ENCODE measurements around the gene SOX5. TPM values are rescaled to one million over a fixed set of nuclear protein-coding genes. Genes with fewer than 3 reads are reported as not detected.

SOX5 gene
- total RNA-seq, 1 experiment from 2014 or later: 3.1 TPM

DNA sequence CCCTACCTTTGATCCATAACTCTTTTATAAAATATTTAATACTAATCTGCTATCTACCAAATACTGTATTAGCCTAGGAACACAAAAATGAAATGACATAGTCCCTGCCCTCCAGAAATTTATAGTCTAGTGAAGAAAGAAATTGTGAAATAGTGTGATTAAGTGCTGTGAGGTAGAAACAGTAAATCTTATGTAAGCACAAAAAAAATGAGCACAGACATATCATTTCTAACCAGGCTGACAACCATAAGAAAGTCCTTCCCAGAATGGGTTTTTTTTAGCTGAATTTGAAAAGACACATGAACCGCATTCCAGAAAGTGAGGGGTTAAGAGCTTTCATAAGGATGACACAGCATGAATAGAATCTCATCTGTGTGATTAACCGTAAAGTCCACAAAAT lies 145.9 kb downstream of the SOX5 start:
- Histone ChIP-seq H4K5ac (ENCODE audit: insufficient read length, low read depth, low read length) (no peak overlapping the region), H2BK120ac (ENCODE audit: low read depth, low read length, poor library complexity, severe bottlenecking) (no peak overlapping the region), H4K20me1 (ENCODE audit: control insufficient read depth, insufficient read depth, insufficient read length) (no peaks in the 10 kb centered on the region), H3K4me2 (ENCODE audit: insufficient read depth, insufficient read length, low read length) (no peak overlapping the region), H2AK5ac (ENCODE audit: insufficient read length, low read length) (no peak overlapping the region), H3K14ac (ENCODE audit: insufficient read depth, low read length) (no peak overlapping the region), H2BK15ac (ENCODE audit: low read depth, low read length) (no peak overlapping the region), H3K27me3 (ENCODE audit: insufficient read depth, low read length) (no peaks in the 10 kb centered on the region), H3K23ac (ENCODE audit: insufficient read length, low read depth, low read length) (no peak overlapping the region), H3K23me2 (ENCODE audit: insufficient read length, low read depth, low read length, poor library complexity, severe bottlenecking) (no peaks in the 10 kb centered on the region), H3K79me2 (ENCODE audit: insufficient read depth, low read length) (no peaks in the 10 kb centered on the region), H4K91ac (ENCODE audit: insufficient read length, low read depth, low read length) (no peak overlapping the region), H3T11ph (ENCODE audit: low read length) (no peak overlapping the region), H4K8ac (replicated peaks; ENCODE audit: insufficient read length, low read depth, low read length) (no peak overlapping the region), H2BK5ac (ENCODE audit: insufficient read length, low read length) (no peak overlapping the region), H3K79me1 (ENCODE audit: insufficient read depth, low read depth, low read length, poor library complexity, severe bottlenecking) (no peaks in the 10 kb centered on the region), H2AFZ (ENCODE audit: low read length) (no peak overlapping the region), H3K4me1 (ENCODE audit: insufficient read depth, low read length) (no peaks in the 10 kb centered on the region; the same call in 1 of the 2 replicates), H3K18ac (ENCODE audit: insufficient read length, low read depth, low read length) (no peak overlapping the region), H3K4ac (ENCODE audit: low read depth, low read length) (no peak overlapping the region), H3K9me3 (ENCODE audit: control insufficient read depth, low read depth, low read length) (no peaks in the 10 kb centered on the region), H3K56ac (ENCODE audit: insufficient read length, low read depth, low read length) (no peak overlapping the region), H2BK20ac (ENCODE audit: low read depth, low read length, poor library complexity, severe bottlenecking) (no peak overlapping the region), H3K9ac (ENCODE audit: extremely low read depth, insufficient read length, low read length) (no peak overlapping the region), H3K27ac (ENCODE audit: insufficient read length, low read depth, low read length) (no peak overlapping the region), H2BK12ac (ENCODE audit: insufficient read length, low read depth, low read length) (no peak overlapping the region)
- Mint-ChIP-seq H3K27ac (no peak overlapping the region), H3K27me3 (ENCODE audit: low read depth) (no peaks in the 10 kb centered on the region), H3K4me1 (peaks cover 2 to 7% of the 10 kb centered on the region in 2 experiments; a peak in 2 of 4 replicates), H3K36me3 (ENCODE audit: insufficient read depth in 1 of 3, low read depth in 3 of 3) (no peaks in the 10 kb centered on the region), H3K9me3 (no peaks in the 10 kb centered on the region), H3K4me3 (no peak overlapping the region)
- WGBS (ENCODE audit: extremely low coverage, insufficient read length, low lambda C conversion rate): no CpG with 5 or more reads among the region's 2 CpGs
- no peak for TF ChIP-seq CTCF (conservative IDR thresholded peaks at IDR 0.05)
- DNase-seq: no peak

Measured in H9 (cell line).